ENCODE results near the gene PZP.

Gene PZP

DNA sequence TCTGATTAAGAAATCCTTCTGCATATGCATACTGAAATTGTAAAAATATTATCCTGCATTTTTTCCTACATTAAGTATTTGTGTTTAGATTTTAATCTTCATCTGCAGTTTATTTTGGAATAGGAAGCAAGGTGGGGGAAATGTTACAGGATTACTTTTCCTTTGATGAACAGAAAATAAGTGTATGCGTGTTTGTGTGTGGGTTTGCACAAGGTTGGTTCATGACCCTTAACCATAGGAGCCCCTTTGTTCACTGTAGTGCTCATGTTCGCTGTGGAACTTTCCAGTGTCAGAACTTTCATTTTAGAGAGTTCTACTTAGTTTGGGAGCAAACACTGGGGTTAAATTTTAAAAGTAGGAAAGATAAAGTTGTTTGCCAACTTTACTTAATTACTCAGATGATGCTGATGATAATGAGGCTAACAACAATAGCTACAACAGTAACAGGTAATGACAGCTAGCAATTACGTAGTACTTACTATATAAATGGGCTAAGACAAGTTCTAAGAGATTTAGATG lies 86.0 kb downstream of the PZP start:
- DNase-seq = no peak

DNA sequence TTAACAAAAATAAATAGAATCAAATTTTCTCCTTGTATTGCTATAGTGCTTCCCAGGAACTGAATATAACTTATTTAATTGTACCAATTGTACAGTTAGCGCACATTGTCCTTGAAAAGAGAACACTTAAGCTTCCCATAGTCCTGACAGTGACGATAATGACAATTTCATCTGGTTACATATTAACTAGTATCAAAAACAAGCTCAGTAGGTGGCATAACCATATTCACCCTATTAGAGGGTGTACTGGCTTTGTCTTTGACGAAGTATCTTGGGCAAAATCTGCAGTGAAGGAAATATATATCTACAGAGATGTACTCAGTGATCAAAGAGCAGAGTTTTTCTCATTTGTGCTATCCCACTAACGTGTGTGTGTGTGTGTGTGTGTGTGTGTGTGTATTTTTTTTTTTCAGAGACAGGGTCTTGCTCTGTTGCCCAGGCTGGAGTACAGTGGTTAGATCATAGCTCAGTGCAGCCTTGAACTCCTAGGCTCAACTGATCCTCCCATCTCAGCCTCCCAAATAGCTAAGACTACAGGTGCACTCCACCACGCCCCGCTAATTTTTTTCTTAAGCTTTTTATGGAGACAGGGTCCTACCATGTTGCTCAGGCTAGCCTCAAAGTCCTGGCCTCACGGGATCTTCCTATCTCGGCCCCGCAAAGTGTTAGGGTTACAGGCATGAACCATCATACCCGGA lies 87.6 kb downstream of the PZP start:
- DNase-seq = no peak

GRCh38 chr12:9118158-9118557 lies 90.0 kb downstream of the PZP start:
- no peak for DNase-seq

- DNase-seq = peak; percentile 30
These were observed 92.2 kb downstream of the PZP start, which contains the start of gene A2M for GRCh38 chr12:9115731-9116559. Gene A2M (minus strand): TSS chr12:9115919. CDS start chr12:9115849, 70 bp downstream.

GRCh38 chr12:9114946-9115345 lies 93.2 kb downstream of the PZP start:
- no peak for DNase-seq

GRCh38 chr12:9113987-9114309 lies 94.2 kb downstream of the PZP start:
- DNase-seq = no peak

- DNase-seq = no peak
These were observed 94.8 kb downstream of the PZP start for GRCh38 chr12:9113296-9113986.

DNA sequence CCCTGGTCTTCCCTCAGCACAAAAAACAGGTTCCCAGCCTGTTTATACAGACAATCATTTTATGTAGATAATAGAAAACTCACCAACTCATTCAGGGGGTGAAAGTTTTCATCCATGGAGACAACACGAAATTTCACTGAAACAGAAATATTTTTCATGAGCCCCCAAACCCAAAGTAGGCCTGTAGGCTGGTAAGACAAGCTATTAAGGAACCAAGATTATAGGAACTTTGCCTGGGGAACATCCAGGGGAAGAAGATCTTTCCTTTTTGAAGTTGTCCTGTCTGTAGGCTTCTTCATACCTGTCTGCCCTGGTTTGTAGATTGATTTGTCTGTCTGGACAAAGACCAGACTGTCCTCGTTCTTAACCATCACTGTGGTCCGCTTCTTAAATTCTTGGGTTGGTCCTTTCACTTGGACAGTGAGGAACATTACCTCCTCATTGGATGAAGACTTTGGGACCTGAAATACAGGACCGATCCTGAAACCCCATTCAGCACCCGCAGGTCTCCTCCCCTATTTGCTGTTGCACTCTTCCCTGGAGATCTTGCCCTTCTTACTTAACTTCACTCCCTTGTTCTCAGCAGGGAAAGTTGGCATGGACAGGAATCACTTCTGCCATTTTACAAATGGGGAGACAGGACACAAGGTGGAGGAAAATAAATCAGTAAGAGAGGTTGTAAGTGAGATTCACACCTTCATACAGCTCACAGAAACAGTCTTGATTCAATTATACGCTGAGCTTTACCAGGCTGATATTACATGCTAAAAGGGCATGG lies 95.9 kb downstream of the PZP start:
- DNase-seq = no peak

DNA sequence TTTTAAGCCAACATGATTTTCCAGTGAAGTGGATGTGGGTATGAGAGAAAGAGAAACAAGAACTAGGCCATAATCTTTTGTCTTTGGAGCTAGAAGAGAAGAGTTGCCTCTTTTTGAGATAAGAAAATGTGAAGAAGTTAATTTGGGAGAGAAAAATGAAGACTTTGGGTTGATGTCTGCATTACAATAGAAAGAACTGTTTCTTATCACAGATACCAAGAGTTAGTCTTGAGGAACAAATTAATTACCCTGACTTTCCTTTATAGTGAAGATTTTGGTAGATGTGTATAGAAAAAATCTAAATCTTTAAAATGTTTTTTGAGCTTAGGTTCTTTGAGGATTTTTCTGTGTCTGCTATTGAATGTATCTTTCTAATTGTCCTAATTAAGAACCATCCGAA lies 96.7 kb downstream of the PZP start:
- no peak for DNase-seq

GRCh38 chr12:9109737-9110491 lies 98.3 kb downstream of the PZP start:
- DNase-seq = no peak

DNA sequence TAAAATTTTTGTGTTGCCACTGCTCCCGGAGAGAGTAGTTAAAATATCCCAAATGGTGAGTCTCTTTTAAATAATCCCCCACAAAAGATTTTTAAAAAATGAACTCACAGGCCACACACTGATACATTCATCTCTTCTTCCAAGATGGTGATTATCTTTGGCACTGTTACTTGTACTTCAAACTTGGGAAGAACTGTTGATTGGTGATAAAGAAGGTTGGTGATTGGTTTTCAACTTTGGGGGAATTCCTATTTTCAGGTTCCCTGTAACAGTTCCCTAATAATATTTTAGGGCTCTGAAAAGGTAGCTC lies 99.0 kb downstream of the PZP start:
- DNase-seq = no peak

- no peak for DNase-seq
These were observed 99.5 kb downstream of the PZP start for GRCh38 chr12:9108504-9109212.

DNA sequence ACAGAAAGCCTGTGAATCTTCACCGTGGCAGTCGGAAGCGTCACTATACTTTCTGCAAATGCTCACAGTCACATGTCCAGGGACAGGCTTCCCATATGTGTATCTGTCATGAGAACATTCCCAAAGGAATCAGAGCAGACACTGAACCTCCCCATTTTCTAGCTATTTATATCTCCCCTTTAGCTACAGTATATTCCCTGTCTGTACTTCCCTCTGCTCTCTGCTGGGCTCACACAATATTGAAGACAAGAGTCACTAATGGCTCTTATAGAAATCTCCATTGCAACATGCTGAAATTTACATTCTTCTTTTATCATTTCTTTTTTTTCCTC lies 100.7 kb downstream of the PZP start:
- DNase-seq = no peak

GRCh38 chr12:9106610-9107541 lies 101.3 kb downstream of the PZP start:
- no peak for DNase-seq

DNA sequence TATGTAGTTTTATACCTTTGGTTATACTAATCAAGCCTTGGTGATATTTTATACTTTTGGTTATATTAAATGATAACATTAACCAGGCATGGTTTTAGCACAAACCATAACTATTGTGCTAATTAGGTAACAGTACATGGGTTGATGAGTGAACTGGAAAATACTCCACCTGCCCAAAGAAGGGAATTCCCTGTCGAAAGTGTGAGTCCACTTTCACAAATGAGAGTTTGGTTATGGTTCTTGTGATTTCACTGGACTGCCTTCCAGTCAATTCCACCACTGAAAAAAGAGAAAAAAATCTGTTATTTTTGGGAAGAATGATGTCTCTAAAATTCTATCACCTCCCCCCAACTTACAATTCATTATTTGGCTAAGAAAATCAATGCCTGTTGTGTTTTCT lies 102.1 kb downstream of the PZP start:
- no peak for DNase-seq

GRCh38 chr12:9104767-9105423 lies 103.3 kb downstream of the PZP start:
- no peak for DNase-seq

DNA sequence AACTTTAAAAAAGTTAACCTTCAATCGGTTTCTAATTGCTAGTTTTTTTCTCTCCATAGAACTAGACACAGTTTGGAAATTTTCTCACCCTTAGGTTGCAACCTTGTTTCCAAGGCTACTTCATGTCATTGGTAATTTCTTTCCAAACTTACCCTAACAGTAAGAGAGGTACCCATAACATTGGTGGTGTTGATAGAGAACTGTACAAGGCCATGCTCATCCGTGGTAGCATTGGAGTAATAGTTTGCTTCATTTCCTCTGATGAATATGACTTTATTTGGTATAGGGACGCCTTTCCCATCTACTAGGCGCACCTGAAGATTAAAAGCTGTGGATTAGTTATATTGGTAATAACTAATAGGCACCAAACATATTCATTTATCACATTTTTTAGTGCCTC lies 104.1 kb downstream of the PZP start:
- no peak for DNase-seq

DNA sequence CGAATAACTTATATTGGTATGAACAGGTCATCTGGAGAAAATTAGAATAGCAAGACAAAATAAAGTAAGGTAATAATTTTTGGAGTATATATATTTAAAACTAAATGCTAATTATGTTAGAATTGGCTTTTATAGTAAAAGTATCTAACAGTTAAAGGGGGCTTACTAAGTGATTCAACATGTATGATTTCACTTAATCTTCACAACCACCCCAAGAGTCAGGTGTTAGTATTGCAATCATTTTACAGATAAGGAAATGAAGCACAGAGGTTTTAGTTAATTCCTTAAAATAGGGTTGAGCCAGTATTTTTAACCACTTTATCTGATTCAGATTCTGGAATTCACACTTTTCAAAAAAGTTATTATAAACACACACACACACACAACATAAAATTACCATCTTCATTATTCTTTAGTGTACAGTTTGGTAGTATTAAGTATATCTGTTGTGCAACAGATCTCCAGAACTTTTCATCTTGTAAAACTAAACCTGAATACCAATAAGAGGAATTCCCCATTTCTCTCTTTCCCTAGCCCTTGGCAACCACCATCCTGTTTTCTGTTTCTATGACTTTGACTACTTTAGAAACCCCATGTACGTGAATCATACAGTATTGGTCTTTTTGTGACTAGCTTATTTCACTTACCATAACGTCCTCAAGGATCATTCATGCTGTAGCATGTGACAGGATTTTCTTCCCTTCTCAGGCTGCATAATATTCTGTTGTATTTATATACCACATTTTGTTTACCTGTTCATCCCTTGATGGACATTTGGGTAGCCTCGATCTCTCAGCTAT lies 104.9 kb downstream of the PZP start:
- no peak for DNase-seq

DNA sequence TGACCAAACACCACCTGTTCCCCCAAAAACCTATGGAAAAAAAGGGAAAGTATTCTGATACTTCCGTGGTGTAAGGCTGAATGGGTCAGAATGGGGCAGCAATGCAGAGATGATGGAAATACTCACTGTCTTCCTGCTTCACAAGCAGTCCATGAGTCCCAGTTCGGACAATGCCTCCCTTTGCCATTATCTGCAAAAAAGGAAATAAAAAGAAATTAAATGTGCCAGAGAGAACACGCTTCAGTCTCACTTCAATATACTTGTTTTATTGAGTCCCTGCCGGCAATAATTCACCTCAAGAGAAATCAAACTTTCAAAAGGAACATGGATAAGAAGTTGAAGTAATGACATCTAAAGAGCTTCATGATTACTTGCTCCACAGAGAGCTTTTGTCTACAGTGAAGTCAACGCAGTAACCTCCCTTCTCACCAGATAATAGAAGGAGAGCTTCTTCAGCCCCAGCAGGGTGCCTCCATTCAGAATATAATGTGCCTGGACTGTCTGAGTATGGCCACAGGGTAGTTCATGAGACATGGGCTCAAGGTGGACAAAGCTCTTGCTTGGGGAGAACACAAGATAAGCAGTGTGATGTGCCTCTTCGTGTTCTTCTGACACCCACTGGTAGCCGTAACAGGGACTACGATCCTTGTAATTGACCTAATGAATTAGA lies 107.0 kb downstream of the PZP start:
- no peak for DNase-seq
